GM21381 (cell line): ENCODE measurements around the gene TDRD3.
A peak's percentile ranks its signal among the peaks of the same experiment; 100 is the strongest.

Experiments used
- ATAC-seq: cut with Tn5 transposase; IDR thresholded peaks from one replicate; pipeline ENCODE4 v1.9.1; 2021; ENCODE audit warnings: mild to moderate bottlenecking, moderate library complexity; ENCODE audit not compliant: unreplicated experiment

Gene TDRD3

GRCh38 chr13:60448907-60449510, 52.0 kb downstream of the TDRD3 start:
- ATAC-seq = peak; percentile 73

DNA sequence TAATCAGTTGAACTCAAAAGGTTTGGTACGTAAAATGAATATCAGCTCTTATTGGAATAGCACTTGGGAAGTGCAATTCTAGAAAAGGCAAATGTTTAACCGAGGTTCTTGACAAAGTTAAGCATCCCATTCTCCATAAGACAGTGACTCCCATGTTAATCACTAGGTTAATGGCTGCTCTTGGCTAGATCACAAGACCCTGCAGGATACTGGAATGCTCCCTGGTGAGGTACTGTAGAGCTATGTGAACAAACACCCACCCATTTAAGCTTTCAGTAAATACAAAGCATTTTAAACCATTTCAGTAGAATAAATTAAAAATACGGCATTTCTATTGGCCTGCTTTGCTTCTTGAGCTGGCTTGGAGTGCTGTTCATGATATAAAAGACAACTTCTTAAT, 56.5 kb downstream of the TDRD3 start:
- ATAC-seq = no peak

- ATAC-seq = no peak
These were observed 57.4 kb downstream of the TDRD3 start for GRCh38 chr13:60454425-60454824.

GRCh38 chr13:60463787-60464186, 66.8 kb downstream of the TDRD3 start:
- ATAC-seq = no peak

DNA sequence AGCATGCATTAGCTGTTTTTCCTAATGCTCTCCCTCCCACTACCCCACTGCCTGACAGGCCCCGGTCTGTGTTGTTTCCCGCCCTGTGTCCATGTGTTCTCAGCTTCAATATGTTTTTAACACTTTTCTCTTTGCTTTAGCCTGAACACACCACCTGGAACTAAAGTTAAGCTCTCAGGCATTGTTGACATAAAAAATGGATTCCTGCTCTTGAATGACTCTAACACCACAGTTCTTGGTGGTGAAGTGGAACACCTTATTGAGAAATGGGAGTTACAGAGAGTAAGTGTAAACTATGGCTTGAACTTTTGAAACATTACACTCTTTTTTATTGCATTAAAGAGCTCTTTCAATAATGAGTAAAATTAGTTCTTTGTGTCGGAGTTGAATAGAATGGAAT, 70.1 kb downstream of the TDRD3 start:
- ATAC-seq = no peak

DNA sequence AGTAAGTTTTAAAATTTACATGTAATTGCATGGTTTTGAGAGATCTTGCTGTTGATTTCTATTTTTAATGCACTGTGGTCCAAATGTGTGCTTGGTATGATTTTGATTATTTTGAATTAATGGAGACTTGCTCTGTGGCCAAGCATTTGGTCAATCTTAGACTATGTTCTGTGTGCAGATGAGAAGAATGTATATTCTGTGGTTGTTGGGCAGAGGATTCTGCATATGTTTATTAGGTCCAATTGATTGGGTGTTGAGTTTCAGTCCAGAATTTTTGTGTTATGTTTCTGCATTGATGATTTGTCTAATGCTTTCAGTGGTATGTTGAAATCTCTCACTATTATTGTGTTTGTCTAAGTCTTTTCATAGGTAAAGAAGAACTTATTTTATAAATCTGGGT, 82.3 kb downstream of the TDRD3 start:
- ATAC-seq = no peak

GRCh38 chr13:60482012-60482411, 85.0 kb downstream of the TDRD3 start:
- no peak for ATAC-seq

GRCh38 chr13:60484865-60485264, 87.8 kb downstream of the TDRD3 start:
- ATAC-seq = no peak

GRCh38 chr13:60491531-60491930, 94.5 kb downstream of the TDRD3 start:
- ATAC-seq = no peak

DNA sequence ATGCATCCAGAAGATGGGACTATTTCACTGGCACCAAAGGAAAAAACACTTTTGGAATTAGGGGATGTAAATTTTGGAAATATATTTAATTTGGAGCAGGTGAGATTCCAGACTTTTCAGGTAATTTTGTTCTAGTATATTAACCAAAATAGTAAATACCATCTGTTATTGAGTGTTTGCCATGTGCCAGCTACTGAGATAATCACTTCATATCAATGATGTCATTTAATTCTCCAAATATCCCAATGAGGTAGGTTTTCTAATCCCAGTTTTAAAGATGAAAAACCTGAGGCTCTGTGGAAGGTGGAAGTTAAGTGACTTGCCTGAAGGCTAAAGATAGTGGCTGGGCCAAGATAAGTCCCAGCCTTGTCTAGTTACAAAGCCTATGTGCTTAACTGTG, 95.2 kb downstream of the TDRD3 start:
- ATAC-seq = no peak

GRCh38 chr13:60494296-60494695, 97.3 kb downstream of the TDRD3 start:
- ATAC-seq = no peak

- no peak for ATAC-seq
These were observed 104.2 kb downstream of the TDRD3 start for GRCh38 chr13:60501236-60501635.

- no peak for ATAC-seq
These were observed 112.8 kb downstream of the TDRD3 start for GRCh38 chr13:60509601-60510386.

DNA sequence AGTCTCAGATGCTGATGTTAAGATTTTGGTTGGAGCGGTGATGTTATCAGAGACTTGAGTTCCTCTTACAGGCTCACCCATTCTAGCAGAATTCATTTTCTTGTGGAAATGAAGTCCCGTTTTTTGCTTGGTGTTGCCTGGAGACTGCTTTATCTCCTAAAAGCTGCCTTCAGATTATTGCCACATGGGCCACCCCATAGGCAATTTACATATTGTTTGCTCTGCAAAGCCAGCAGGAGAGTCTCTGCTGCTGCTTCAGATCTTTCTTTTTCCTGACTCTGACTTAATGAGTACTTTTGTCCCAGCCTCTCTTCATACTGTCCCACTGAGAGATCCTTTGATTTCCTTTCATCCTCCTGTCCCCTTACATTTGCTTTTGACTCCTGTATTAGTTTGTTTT, 114.6 kb downstream of the TDRD3 start:
- ATAC-seq = no peak

DNA sequence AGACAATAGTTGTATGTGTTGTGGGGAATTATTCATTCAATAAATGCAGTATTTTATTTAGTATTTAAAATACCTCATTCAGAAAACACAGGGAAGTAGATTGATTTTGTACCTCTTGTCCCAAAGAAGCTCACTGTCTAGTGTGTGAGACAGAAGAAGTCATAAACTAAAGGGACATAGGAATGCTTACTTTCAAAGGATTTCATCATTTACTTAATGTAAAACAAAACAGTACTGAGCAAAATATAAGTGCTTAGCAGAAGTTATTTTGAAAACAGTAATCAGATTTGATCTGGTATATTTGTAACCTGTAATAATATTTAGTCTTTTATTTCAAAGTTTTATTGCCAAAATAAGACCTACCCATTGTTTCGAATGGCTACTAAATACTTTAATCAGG, 117.9 kb downstream of the TDRD3 start:
- ATAC-seq = no peak

DNA sequence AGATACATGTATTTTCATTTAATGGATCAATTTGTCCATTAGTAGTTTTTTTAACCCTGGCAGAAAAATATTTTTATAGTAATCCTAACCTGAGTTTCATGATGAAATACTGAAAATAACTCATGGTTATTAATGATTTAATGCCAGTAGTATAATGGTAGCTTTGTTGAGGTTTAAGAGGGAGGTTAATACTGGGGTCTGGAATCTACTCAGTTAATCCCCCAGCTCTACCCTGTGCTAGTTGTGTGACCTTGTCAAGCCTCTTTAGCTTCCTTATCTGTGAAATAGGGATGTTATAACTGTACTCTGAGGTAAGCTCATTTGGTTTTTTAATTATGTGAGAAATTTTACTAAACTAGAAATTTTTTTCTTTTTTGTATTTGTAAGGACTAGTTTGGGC, 122.5 kb downstream of the TDRD3 start:
- ATAC-seq = no peak

- no peak for ATAC-seq
These were observed 124.0 kb downstream of the TDRD3 start for GRCh38 chr13:60520902-60521569.

- no peak for ATAC-seq
These were observed 141.5 kb downstream of the TDRD3 start for GRCh38 chr13:60538566-60538965.

DNA sequence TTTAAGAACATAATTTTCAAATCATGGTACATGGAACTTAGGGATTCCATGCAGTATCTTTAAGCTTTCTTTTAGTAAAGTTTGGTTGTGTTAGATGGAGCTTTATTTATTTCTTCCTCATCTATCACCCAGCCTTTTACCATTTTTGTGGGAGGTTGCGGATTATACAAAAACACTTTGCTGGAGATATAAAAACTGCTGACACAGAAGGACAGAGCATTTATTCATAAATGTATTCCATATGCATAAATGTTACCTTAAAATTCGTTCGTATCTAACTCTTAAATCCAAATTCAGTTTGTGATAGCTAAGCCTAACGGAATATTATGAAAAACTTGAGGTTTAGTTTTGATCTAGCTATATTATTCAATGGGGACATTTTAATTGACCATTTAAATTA, 143.3 kb downstream of the TDRD3 start:
- ATAC-seq = no peak

DNA sequence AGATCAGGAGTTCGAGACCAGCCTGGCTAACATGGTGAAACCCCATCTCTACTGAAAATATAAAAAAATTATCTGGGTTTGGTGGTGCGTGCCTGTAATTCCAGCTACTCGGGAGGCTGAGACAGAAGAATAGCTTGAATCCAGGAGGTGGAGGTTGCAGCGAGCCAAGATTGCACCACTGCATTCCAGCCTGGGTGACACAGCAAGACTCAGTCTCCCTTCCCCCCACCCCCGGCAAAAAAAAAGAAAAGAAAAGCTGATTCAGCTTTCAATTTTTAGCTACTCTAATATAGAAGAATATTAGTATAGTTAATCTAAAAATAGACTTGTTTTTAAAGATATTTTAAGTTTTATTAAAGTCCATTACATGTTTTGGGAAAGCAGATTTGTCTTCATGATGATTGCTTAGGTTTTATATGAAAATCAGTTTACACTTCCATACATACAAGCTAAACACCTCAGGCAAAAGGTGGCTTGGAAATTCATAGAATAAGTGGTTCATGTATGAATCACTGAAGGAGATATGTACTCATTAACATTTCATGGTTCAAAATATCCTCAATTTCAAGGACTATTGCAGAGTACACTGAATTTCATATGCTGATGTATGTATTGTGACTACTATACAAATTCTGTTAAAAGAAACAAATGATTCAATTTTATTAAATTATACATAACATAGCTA, 165.2 kb downstream of the TDRD3 start:
- no peak for ATAC-seq

GRCh38 chr13:60571571-60571970, 174.6 kb downstream of the TDRD3 start:
- no peak for ATAC-seq
